Left lung (tissue), 10 donors: ENCODE results near the gene PPP1R3E. TPM values are rescaled to one million over a fixed set of nuclear protein-coding genes. Genes with fewer than 3 reads are reported as not detected.
A peak's percentile ranks its signal among the peaks of the same experiment; 100 is the strongest.

Experiments used
- ATAC-seq: fragments of 200-7000 bp; cut with Tn5 transposase; one replicate; pipeline ENCODE4 v1.9.1; 2020; ENCODE audit warnings: moderate library complexity
- DNase-seq, 4 donors: peaks; one replicate each; pipeline ENCODE4 v3.0.0-alpha.2; 2013 to 2020
- H3K27ac ChIP-seq, 2 donors: fragments of 200-600 bp; sonication (generic) in 1 of 2; one replicate each; pipeline versions ENCODE4 v1.5.0 to v1.8.0; 2020 to 2021
- H3K27me3 ChIP-seq, 2 donors: fragments of 200-600 bp; sonication (generic) in 1 of 2; one replicate each; pipeline versions ENCODE4 v1.5.0 to v1.8.0; 2020 to 2021
- H3K36me3 ChIP-seq, 2 donors: fragments of 200-600 bp; sonication (generic) in 1 of 2; one replicate each; pipeline versions ENCODE4 v1.5.0 to v1.8.0; 2020 to 2021
- H3K4me1 ChIP-seq, 2 donors: fragments of 200-600 bp; one replicate each; pipeline ENCODE4 v1.8.0; 2021
- H3K4me3 ChIP-seq, 2 donors: fragments of 200-600 bp; sonication (generic) in 1 of 2; one replicate each; pipeline versions ENCODE4 v1.5.0 to v1.8.0; 2020 to 2021; ENCODE audit warnings: mild to moderate bottlenecking in 1 of 2
- H3K9me3 ChIP-seq, 2 donors: fragments of 200-600 bp; sonication (generic) in 1 of 2; one replicate each; pipeline versions ENCODE4 v1.5.0 to v1.8.0; 2020 to 2021
- CTCF ChIP-seq, 2 donors: fragments of 200-600 bp; sonication (generic) in 1 of 2; IDR thresholded peaks; one replicate each; pipeline versions ENCODE4 v1.5.0 to v1.8.0; 2021; ENCODE audit warnings: antibody characterized with exemption in 2 of 2
- intact Hi-C, 2 donors: fragments of 100-400 bp; cut with DNase I; formaldehyde crosslinking; loops; one replicate each; pipeline versions ENCODE4 v1.11.2 to v1.14.2; 2022
- polyA plus RNA-seq, 6 donors: library from polyadenylated mRNA; unstranded; fragments of 120-200 nt; gene quantifications; one replicate each; pipeline ENCODE4 v1.2.1, GENCODE V29; 2013; ENCODE audit not compliant: insufficient read length in 6 of 6
- total RNA-seq, 2 donors: library from RNA; stranded (reverse); fragmentation: NEBNext Ultra II Directional; extraction: Animal tissue kit (Norgen Biotek cat#: 25700); gene quantifications; one replicate each; pipeline ENCODE4 v1.2.1, GENCODE V29; 2021
- donor health status: DM: no; HTN: yes; CAD: no.
- donor health status: DM: no; HTN: no; CAD: no.

The PPP1R3E gene
- total and polyA plus RNA-seq, 8 donors, result 11.3 to 24.5 (median 19.7) TPM

GRCh38 chr14:23299986-23300686 is 2.5 kb downstream of the PPP1R3E start:
- Histone ChIP-seq H3K4me3 (peak overlapping the region; percentile 35 to 90), H3K27me3 (no peaks in the 10 kb centered on the region), H3K27ac (peak overlapping the region; percentile 97 to 99), H3K9me3 (no peaks in the 10 kb centered on the region), H3K36me3 (peaks cover 0 to 22% of the 10 kb centered on the region in 2 donors), H3K4me1 (peaks cover 9 to 32% of the 10 kb centered on the region in 2 donors)
- DNase-seq (no peak), ATAC-seq (no peak)
- no peak for TF ChIP-seq CTCF (IDR thresholded peaks at IDR 0.05)
- intact Hi-C loops, result no loop called here

GRCh38 chr14:23299211-23299957 is 3.3 kb downstream of the PPP1R3E start:
- DNase-seq (peak in 1 of 4 donors; percentile 61), ATAC-seq (no peak)
- H3K36me3 ChIP-seq, result peaks cover 0 to 22% of the 10 kb centered on the region in 2 donors
- no peaks in the 10 kb centered on the region for H3K9me3 ChIP-seq
- H3K4me3 ChIP-seq, result peak overlapping the region in 1 of 2 donors; percentile 90
- TF ChIP-seq CTCF (IDR thresholded peaks at IDR 0.05), result no peak
- H3K27me3 ChIP-seq, result no peaks in the 10 kb centered on the region
- intact Hi-C loops, result no loop called here
- H3K4me1 ChIP-seq, result peaks cover 9 to 40% of the 10 kb centered on the region in 2 donors
- peak overlapping the region in 1 of 2 donors; percentile 97 for H3K27ac ChIP-seq

GRCh38 chr14:23297611-23298277 is 4.9 kb downstream of the PPP1R3E start:
- Histone ChIP-seq H3K4me1 (peaks cover 9 to 39% of the 10 kb centered on the region in 2 donors), H3K27me3 (no peaks in the 10 kb centered on the region), H3K27ac (peak overlapping the region in 1 of 2 donors; percentile 33), H3K4me3 (no peak overlapping the region), H3K9me3 (no peaks in the 10 kb centered on the region), H3K36me3 (peaks cover 0 to 22% of the 10 kb centered on the region in 2 donors)
- TF ChIP-seq CTCF (IDR thresholded peaks at IDR 0.05), result no peak
- ATAC-seq, result no peak
- intact Hi-C loops, result no loop called here
- no peak for DNase-seq

- intact Hi-C loops, result no loop called here
- ATAC-seq, result no peak
Observed at GRCh38 chr14:23297096-23297495, 5.6 kb downstream of the PPP1R3E start.

More at GRCh38 chr14:23297096-23297495, 5.6 kb downstream of the PPP1R3E start:
- H3K9me3 ChIP-seq, result no peaks in the 10 kb centered on the region
- H3K4me3 ChIP-seq, result no peak overlapping the region
- H3K27me3 ChIP-seq, result no peaks in the 10 kb centered on the region
- TF ChIP-seq CTCF (IDR thresholded peaks at IDR 0.05), result no peak
- no peak for DNase-seq
- H3K27ac ChIP-seq, result no peak overlapping the region
- peaks cover 9 to 38% of the 10 kb centered on the region in 2 donors for H3K4me1 ChIP-seq
- peaks cover 0 to 22% of the 10 kb centered on the region in 2 donors for H3K36me3 ChIP-seq
